ENCODE data around the gene VPS35L. TPM values are rescaled to one million over a fixed set of nuclear protein-coding genes. Genes with fewer than 3 reads are reported as not detected.

The VPS35L gene
- total RNA-seq, 1 donor from 2014 or later, result 45.9 TPM

DNA sequence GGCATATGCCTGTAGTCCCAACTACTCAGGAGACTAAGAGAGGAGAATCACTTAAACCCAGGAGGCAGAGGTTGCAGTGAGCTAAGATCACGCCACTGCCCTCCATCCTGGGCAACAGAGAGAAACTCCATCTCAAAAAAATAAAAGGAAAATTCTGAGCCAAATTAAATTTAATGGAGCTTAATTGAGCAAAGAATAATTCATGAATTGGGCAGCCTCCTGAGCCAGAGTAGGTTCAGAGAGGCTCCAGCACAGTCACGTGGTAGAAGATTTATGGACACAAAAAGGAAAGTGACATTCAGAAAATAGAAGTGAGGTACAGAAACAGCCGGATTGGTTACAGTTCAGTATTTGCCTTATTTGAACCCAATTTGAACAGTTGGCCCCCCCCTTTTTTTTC lies 10.9 kb downstream of the VPS35L start:
- no peak overlapping the region for H3K4me3 ChIP-seq
- no peak for ATAC-seq
- H3K9me3 ChIP-seq, result no peaks in the 10 kb centered on the region
- no peak for DNase-seq
- H3K36me3 ChIP-seq, result peaks cover 69% of the 10 kb centered on the region
- intact Hi-C loops (cut with DNase I), result no loop called here
- H3K4me1 ChIP-seq, result no peaks in the 10 kb centered on the region
- H3K27me3 ChIP-seq (ENCODE audit: low read depth), result no peaks in the 10 kb centered on the region
- H3K27ac ChIP-seq, result no peak overlapping the region
- TF ChIP-seq, protein P1, sequence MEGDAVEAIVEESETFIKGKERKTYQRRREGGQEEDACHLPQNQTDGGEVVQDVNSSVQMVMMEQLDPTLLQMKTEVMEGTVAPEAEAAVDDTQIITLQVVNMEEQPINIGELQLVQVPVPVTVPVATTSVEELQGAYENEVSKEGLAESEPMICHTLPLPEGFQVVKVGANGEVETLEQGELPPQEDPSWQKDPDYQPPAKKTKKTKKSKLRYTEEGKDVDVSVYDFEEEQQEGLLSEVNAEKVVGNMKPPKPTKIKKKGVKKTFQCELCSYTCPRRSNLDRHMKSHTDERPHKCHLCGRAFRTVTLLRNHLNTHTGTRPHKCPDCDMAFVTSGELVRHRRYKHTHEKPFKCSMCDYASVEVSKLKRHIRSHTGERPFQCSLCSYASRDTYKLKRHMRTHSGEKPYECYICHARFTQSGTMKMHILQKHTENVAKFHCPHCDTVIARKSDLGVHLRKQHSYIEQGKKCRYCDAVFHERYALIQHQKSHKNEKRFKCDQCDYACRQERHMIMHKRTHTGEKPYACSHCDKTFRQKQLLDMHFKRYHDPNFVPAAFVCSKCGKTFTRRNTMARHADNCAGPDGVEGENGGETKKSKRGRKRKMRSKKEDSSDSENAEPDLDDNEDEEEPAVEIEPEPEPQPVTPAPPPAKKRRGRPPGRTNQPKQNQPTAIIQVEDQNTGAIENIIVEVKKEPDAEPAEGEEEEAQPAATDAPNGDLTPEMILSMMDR (IDR thresholded peaks at IDR 0.05), result no peak

DNA sequence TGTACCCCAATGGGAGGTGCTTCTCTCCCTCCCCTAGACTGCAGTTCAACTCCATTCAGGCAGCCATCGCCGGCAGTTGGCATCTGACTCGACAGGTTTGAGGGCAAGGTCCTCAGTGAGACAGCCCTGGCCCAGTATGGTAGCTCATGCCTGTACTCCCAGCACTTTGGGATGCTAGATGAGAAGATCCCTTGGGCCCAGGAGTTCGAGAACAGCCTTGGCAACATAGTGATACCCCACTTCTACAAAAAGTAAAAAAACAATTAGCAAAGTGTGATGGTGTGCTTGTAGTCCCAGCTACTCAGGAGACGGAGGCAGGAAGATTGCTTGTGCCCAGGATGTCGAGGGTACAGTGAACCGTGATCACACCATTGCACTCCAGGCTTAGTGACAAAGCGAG lies 12.1 kb downstream of the VPS35L start:
- ATAC-seq, result no peak
- DNase-seq, result no peak
- Histone ChIP-seq H3K27ac (no peak overlapping the region), H3K36me3 (peaks cover 80% of the 10 kb centered on the region), H3K27me3 (ENCODE audit: low read depth) (no peaks in the 10 kb centered on the region), H3K4me1 (no peaks in the 10 kb centered on the region), H3K9me3 (no peaks in the 10 kb centered on the region), H3K4me3 (no peak overlapping the region)
- TF ChIP-seq, protein P1 (IDR thresholded peaks at IDR 0.05), result no peak
- intact Hi-C loops (cut with DNase I), result no loop called here

DNA sequence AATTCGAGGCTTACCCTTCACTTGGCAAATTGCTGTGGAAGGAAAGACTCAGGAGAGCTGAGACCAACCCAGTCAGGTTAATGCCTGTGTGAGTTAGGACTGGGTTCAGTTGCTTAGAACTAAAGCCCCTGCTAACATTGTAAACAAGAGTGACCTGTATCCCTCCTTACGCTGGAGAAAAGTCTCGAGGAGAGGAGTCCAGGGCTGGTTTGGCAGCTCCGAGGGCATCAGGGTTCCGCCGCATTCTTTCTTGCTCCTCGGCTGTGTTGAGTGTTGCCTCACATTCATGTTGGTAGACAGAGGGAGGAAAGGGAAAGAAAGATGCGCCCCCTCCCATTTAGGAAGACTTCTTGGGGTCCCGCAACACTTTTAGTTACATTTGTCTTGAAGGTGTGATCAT lies 18.5 kb downstream of the VPS35L start:
- TF ChIP-seq, protein P1 (IDR thresholded peaks at IDR 0.05), result no peak
- no peaks in the 10 kb centered on the region for H3K9me3 ChIP-seq
- no peaks in the 10 kb centered on the region for H3K4me1 ChIP-seq
- ATAC-seq (no peak), DNase-seq (no peak)
- no peak overlapping the region for H3K4me3 ChIP-seq
- intact Hi-C loops (cut with DNase I), result no loop called here
- H3K36me3 ChIP-seq, result peaks cover 97% of the 10 kb centered on the region
- H3K27ac ChIP-seq, result no peak overlapping the region
- no peaks in the 10 kb centered on the region for H3K27me3 ChIP-seq (ENCODE audit: low read depth)

DNA sequence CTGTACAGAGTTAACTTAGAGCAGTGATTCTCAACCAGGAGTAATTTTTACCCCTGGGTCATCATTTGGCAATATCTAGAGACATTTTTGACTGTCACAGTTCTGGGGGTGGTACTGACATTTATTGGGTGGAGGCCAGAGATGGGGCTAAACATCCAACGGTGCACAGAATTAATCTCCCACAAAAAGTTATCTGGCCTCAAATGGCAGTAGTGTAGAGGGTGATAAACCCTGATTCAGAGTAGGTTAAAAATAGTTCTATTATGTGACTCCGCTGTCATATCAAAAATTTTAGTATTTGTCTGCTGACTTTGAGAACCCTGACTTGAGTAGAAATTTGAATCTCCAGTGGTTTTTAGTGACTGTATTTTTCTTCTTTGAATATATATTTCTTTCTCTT lies 19.1 kb downstream of the VPS35L start:
- no peaks in the 10 kb centered on the region for H3K9me3 ChIP-seq
- no peak for ATAC-seq
- H3K4me1 ChIP-seq, result no peaks in the 10 kb centered on the region
- no peak overlapping the region for H3K27ac ChIP-seq
- intact Hi-C loops (cut with DNase I), result no loop called here
- TF ChIP-seq, protein P1 (IDR thresholded peaks at IDR 0.05), result no peak
- no peak for DNase-seq
- H3K4me3 ChIP-seq, result no peak overlapping the region
- peaks cover 97% of the 10 kb centered on the region for H3K36me3 ChIP-seq
- H3K27me3 ChIP-seq (ENCODE audit: low read depth), result no peaks in the 10 kb centered on the region

DNA sequence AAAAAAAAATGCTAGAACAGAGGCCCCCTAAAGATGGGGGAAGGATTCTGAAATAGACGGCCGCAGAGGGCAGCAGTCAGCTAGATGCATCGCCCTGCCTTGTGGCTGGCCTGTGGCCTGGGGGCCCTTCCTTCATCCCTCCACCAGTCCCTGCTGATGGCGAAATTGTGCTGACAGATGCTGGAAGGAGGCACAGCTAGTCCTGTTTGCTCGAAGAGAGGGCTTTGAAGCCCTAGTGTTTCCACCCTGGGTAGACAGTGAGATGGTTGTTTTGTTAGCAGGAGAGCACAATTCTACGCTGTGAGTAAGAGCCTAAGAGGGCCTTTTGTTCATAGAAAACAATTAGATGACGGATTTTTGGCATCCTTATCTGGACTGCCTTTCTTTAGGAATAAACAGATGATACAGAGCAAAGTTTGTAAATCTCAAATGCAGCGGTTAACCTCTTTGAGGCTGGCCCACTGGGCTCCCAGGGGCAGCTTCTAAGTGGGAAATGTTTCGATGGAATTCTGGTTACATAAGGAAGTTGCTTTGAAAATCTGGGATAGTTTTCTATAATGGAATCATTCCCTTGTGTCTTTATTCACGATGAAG lies 23.0 kb downstream of the VPS35L start:
- TF ChIP-seq, protein P1 (IDR thresholded peaks at IDR 0.05), result no peak
- no peak for ATAC-seq
- Histone ChIP-seq H3K27ac (no peak overlapping the region), H3K27me3 (ENCODE audit: low read depth) (no peaks in the 10 kb centered on the region), H3K4me1 (no peaks in the 10 kb centered on the region), H3K9me3 (no peaks in the 10 kb centered on the region), H3K4me3 (no peak overlapping the region), H3K36me3 (peaks cover 96% of the 10 kb centered on the region)
- intact Hi-C loops (cut with DNase I), result no loop called here
- no peak for DNase-seq

All from lower lobe of right lung (tissue), 2 donors.